GM12864 (cell line): ENCODE measurements around the gene PVALEF.

Experiments
- DNase-seq: peaks from one replicate; pipeline ENCODE4 v3.0.0-alpha.2; 2011; ENCODE audit warnings: low read depth
- H3K4me3 ChIP-seq: 2 replicates; pipeline ENCODE4 v1.5.1; 2011; ENCODE audit warnings: mild to moderate bottlenecking, low read depth, low read length, control low read depth
- CTCF ChIP-seq: IDR thresholded peaks from 2 replicates; pipeline ENCODE4 v1.5.1; 2011; ENCODE audit warnings: low read depth, mild to moderate bottlenecking, moderate library complexity, low read length, control low read depth, inconsistent platforms; ENCODE audit errors: missing control alignments

Gene PVALEF

GRCh38 chr17:81230043-81230820 is 64.9 kb downstream of the PVALEF start:
- DNase-seq, result no peak
- peak; percentile 74 for TF ChIP-seq CTCF

DNA sequence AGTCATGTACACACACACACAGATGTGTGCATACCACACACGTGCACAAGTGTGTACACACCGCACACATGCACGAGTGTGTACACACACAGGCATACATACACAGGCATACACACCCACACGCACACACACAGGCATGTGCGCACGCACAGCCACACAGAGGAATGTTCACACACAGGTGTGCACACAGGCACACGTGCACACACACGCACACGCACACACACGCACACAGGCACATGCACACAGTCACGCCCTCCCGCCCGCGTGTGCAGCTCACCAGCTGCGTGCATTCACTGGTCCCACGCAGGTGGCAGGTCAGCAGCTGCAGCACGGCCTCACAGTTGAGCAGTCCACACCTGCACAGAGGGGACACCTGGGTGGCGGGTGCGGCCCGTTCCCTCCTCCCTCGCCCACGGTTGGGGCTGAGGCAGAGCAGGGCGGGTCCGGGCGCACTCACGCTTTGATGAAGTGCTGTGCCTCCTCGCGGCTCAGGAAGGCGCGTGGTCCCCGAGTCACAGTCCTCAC is 65.9 kb downstream of the PVALEF start:
- H3K4me3 ChIP-seq, result no peak overlapping the region
- no peak for TF ChIP-seq CTCF
- no peak for DNase-seq

More at GRCh38 chr17:81230043-81230820, 64.9 kb downstream of the PVALEF start:
- no peak overlapping the region for H3K4me3 ChIP-seq

DNA sequence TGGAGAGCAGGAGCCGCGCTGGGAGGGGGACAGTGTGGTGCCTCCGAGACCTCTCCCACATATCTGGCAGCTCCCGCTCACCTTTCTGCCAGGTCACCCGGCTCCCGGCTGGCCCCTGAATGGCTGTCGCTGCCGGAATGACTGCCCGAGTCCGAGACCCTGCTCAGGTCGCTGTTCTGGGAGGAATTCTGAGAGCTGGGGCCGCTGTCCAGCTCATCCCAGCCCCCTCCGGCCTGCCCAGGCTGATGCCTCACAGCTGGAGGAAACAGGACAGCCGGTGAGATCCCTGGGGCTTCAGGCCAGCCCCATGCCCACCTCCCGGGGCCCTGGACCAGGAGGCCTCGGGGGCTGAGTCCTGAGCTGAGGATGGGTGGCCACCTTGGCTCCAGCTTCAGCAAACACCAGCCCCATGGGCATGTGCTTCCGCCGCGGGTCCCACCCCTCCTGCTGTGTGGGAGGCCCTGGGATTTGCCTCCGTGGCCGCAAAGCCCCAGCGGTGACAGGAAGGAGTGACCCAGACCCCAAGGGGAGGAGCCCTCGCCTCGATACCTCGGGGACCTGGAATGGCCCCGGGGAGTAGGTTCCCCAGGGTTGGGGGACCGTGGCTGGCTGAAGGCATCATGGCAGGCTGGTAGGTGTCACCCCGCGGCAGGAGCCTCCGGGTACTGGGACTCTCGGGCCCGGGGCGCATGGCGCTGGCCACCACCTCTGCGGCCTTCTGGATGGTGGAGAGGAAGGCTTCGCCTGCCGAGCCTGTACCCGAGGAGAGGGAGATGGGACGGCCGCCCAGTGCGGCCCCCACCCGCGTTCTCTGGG is 66.7 kb downstream of the PVALEF start:
- no peak for DNase-seq
- no peak overlapping the region for H3K4me3 ChIP-seq
- no peak for TF ChIP-seq CTCF
